Measurements from ENCODE around the gene TNFRSF25.
"Not testable (repeated sequence)": the region's sequence is repeated elsewhere in the genome, so short reads cannot be mapped to it uniquely, and the experiment has no call there.

TNFRSF25 gene

GRCh38 chr1:6454856-6455751, 10.9 kb downstream of the TNFRSF25 start:
- no peak for DNase-seq

DNA sequence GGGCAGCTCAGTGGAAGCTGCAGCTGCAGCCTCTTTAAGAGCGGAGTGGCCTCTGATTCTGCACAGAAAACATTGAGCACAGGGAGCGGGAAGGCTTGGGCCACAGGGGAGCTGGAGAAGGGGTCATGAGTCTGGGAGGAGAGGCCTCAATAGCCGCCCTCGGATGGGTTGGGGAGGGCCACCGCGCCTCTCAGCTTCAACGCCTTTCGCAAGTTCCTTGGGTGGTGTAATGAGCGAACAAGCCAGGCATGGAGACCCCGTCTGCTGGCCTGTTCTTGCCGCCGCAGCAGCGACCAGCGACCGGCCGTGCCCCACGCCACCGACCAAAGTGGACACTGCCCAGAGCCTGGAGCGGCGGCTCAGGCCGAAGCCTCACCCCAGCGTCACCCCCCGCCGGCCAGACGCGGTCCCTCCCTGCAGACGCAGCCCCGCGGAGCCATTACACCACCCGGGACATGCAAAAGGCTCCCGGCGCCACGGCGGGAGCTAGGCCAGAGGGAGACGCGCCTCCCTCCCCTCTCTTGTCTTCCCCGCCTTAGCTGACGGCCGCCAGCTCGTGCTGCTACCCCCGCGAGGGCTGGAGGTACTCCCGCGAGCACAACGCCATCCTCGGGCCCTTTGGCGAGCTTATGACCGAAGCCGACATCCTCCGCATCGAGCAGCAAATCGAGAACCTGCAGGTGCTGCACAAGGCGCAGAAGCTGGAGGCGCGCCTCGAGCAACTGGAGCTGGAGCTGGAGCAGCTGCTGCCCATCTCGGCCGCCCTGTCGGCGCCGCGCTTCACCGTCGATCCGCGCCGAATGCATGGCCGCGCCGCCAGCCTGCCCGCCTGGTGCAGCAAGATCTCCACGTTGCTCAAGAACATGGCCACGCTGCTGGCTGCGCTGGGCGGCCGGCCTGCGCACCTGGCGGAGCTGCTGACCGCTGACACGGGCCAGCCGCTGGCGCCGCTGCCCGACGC, 11.8 kb downstream of the TNFRSF25 start:
- not testable (repeated sequence) for DNase-seq

- no peak for DNase-seq
These were observed 15.0 kb downstream of the TNFRSF25 start for GRCh38 chr1:6450943-6451373.

- DNase-seq = not testable (repeated sequence)
These were observed 15.5 kb downstream of the TNFRSF25 start for GRCh38 chr1:6450486-6450885.

DNA sequence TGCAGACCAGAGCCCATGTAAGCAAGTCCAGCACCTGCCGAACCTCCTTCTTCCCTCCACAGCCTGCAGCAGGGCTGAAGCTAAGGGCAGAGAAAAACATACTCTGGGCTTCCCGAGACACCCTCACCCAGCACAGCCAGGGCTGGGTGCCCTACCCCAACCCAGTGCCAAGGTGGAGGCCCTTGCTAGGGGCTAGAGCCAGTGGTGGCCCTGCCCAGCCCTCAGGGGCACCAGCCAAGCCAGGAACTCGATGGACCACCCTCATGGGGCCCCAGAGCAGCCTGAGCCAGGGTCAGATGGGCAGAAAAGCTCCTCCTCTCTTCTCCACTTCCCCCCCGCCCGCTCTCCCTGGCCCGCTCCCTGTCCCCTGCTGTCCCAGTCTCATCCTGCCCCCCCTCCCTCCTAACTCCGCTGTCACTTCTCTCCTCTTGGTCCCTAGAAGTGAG, 15.9 kb downstream of the TNFRSF25 start:
- DNase-seq = no peak

DNA sequence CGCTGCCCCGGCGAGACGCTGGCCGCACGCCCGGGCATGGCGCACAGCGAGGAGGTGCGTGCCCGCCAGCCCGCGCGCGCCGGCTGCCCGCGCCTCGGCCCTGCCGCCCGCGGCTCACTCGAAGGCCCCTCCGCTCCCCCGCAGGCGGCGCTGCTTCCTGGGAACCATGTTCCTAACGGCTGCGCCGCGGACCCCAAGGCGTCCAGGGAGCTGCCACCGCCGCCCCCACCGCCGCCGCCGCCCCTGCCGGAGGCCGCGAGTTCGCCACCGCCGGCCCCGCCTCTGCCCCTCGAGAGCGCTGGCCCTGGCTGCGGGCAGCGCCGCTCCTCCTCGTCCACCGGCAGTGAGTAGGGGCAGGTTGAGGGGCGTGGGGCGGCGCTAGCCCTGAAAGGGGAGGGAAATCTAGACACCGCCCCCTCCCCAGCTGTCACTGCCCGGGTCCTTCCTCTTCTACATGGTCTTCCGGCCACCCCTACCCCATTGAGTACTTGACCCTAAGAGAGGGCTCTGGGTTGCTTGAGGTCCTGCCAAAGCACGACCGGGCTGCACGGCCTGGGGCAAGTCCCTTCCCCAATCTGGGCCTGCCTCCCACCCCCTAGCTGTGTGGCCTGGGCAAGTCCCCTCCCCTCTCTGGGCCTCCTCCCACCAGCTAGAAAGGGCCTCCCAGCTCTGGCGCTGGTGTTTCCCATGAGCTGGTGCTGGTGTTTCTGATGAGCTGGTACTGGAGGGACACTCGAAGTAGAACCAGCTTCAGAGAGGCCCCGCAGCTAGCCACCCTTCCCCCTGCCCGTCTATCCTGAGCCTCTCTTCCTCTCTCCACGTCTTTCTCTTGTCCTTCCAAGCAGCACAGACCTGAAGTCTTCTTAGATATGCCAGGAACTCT, 17.0 kb downstream of the TNFRSF25 start:
- DNase-seq = peak in 9 of 58 donors; percentile 4 to 40 (median 18)

GRCh38 chr1:6447818-6448748, 17.9 kb downstream of the TNFRSF25 start:
- DNase-seq = no peak

- peak in 1 of 58 donors; percentile 16 for DNase-seq
These were observed 18.8 kb downstream of the TNFRSF25 start for GRCh38 chr1:6447016-6447817.

GRCh38 chr1:6446665-6447015, 19.3 kb downstream of the TNFRSF25 start:
- DNase-seq = no peak

DNA sequence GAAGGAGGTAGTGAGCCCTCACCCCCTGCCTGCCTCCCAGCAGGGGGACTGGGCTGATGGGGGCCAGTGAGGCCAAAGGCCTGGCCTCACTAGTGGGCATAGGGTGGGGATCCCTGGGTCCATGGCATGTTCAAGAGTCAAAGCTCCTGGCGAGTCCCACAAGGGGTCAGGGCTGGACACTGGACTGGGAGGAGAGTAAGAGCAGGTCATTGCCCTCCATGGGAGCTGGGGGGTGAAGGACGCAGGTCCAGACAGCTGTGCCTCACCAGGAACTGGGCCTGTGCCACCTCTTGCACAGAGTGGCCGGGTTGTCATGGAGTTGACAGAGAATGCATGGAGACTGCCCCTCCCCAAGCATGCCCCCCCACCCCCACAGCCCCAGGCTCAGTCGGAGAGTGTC, 20.0 kb downstream of the TNFRSF25 start:
- DNase-seq = not testable (repeated sequence)

- DNase-seq = peak in 7 of 58 donors; percentile 2 to 24 (median 13)
These were observed 20.8 kb downstream of the TNFRSF25 start for GRCh38 chr1:6445062-6445763.

DNA sequence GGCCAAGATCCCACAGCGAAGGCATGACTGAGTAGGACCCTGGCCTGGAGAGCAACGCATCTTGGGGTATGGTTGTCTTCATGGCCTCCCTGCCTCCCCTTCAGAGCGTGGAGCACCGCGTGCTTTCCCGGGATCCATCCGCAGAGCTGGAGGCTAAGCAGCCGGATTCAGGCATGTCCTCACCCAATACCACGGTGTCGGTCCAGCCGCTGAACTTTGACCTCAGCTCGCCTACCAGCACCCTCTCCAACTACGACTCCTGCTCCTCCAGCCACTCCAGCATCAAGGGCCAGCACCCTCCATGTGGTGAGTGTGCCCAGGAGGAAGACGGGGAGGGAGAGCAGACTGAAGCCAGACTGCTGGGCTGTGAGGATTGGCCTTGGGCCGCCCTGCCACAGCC, 21.6 kb downstream of the TNFRSF25 start:
- DNase-seq = no peak

- DNase-seq = no peak
These were observed 22.4 kb downstream of the TNFRSF25 start for GRCh38 chr1:6443339-6444115.

- no peak for DNase-seq
These were observed 24.4 kb downstream of the TNFRSF25 start for GRCh38 chr1:6441586-6441985.

- DNase-seq = no peak
These were observed 25.5 kb downstream of the TNFRSF25 start for GRCh38 chr1:6440198-6441126.

GRCh38 chr1:6438047-6438525, 27.9 kb downstream of the TNFRSF25 start:
- peak in 45 of 58 donors; percentile 7 to 61 (median 22) for DNase-seq
